Pancreas (tissue), 10 donors: Measurements from ENCODE around the gene PDZD2. TPM values are rescaled to one million over a fixed set of nuclear protein-coding genes. Genes with fewer than 3 reads are reported as not detected.

Experiments used
- ATAC-seq, 4 donors: fragments of 200-7000 bp; cut with Tn5 transposase; one replicate each; pipeline versions ENCODE4 v1.8.0 to v1.9.1; 2020; ENCODE audit warnings: mild to moderate bottlenecking in 4 of 4, moderate library complexity in 4 of 4
- DNase-seq, 6 donors: peaks; one replicate each; pipeline ENCODE4 v3.0.0-alpha.2; 2020
- FAIRE-seq: peaks from 2 replicates; lab custom pipeline; 2012; peaks lifted over from hg19 to GRCh38; lab: Jason Lieb, UNC
- H3K27ac ChIP-seq, 4 donors: fragments of 200-600 bp; sonication (generic); 1 replicate in 3 of 4; 2 replicates in 1 of 4; pipeline versions ENCODE4 v1.5.0 to v1.8.0; 2020
- H3K27me3 ChIP-seq, 4 donors: fragments of 200-600 bp; one replicate each; pipeline ENCODE4 v1.8.0; 2021
- H3K36me3 ChIP-seq, 3 donors: fragments of 200-600 bp; sonication (generic) in 1 of 3; one replicate each; pipeline versions ENCODE4 v1.5.0 to v1.8.0; 2020 to 2021
- H3K4me1 ChIP-seq, 3 donors: fragments of 200-600 bp; one replicate each; pipeline ENCODE4 v1.8.0; 2021
- H3K4me3 ChIP-seq, 4 donors: fragments of 200-600 bp; sonication (generic) in 2 of 4; one replicate each; pipeline versions ENCODE4 v1.5.0 to v1.8.0; 2020 to 2021
- H3K9me3 ChIP-seq, 4 donors: fragments of 200-600 bp; one replicate each; pipeline ENCODE4 v1.8.0; 2021
- WGBS, 2 donors: extraction: QIAGEN DNeasy Blood & Tissue Kit; methylation state at CpG; one replicate each; pipeline ENCODE4 v1.1.7; 2013; 5-methylcytosine and 5-hydroxymethylcytosine counted together
- intact Hi-C, 3 donors: fragments of 100-400 bp; cut with DNase I; formaldehyde crosslinking; loops; one replicate each; pipeline versions ENCODE4 v1.11.1 to v1.14.2; 2022
- polyA plus RNA-seq, 2 donors: library from polyadenylated mRNA; stranded (reverse); fragments of 200-250 nt; gene quantifications; one replicate each; pipeline ENCODE4 v1.2.3, GENCODE V29; 2013
- total RNA-seq, 6 donors: library from RNA; stranded (reverse); fragmentation: NEBNext Ultra II Directional in 4 of 6; extraction: Animal tissue kit (Norgen Biotek cat#: 25700) in 4 of 6; gene quantifications; one replicate each; pipeline versions ENCODE4 v1.2.1 to v1.2.4, GENCODE V29; 2021 to 2023
- TF ChIP-seq, protein P1 (sequence below), 4 donors: fragments of 200-600 bp; sonication (generic) in 3 of 4; IDR thresholded peaks; one replicate each; pipeline versions ENCODE4 v1.5.0 to v1.8.0; 2021; ENCODE audit warnings: antibody characterized with exemption in 4 of 4
- donor health status: healthy with polysubstance abuse.
- donor health status: DM: no; HTN: no; CAD: no; lungs with moderate emphysema.
- donor health status: DM: no; HTN: no; CAD: no.
- donor health status: control.
- donor health status: control.
- donor health status: Bipolar disorder and iron deficiency.
- donor health status: DM: yes; HTN: yes; CAD: no.
- donor health status: DM: no; HTN: no; CAD: no.
- donor health status: DM: no; HTN: no; CAD: no.
- donor health status: DM: yes; HTN: yes; CAD: no.

Gene PDZD2
- total and polyA plus RNA-seq, 8 donors: 1.4 to 4.5 (median 3.3) TPM

DNA sequence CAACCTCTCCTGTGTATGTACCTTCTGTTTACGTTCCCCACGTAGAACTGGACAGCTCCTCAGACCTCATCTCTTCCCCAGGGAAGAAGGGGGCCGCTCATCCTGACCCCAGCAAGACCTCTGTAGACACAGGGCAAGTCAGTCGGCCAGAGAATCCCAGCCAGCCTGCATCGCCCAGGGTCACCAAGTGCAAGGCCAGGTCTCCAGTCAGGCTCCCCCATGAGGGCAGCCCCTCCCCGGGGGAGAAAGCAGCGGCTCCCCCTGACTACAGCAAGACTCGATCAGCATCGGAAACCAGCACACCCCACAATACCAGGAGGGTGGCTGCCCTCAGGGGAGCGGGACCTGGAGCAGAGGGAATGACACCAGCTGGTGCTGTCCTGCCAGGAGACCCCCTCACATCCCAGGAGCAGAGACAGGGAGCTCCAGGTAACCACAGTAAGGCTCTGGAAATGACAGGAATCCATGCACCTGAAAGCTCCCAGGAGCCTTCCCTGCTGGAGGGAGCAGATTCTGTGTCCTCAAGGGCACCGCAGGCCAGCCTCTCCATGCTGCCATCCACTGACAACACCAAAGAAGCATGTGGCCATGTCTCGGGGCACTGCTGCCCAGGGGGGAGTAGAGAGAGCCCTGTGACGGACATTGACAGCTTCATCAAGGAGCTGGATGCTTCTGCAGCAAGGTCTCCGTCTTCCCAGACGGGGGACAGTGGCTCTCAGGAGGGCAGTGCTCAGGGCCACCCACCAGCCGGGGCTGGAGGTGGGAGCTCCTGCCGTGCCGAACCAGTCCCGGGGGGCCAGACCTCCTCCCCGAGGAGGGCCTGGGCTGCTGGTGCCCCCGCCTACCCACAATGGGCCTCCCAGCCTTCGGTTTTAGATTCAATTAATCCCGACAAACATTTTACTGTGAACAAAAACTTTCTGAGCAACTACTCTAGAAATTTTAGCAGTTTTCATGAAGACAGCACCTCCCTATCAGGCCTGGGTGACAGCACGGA lies 448.5 kb downstream of the PDZD2 start:
- ATAC-seq: no peak
- no peak overlapping the region for H3K27ac ChIP-seq
- no peaks in the 10 kb centered on the region for H3K27me3 ChIP-seq
- TF ChIP-seq, protein P1, sequence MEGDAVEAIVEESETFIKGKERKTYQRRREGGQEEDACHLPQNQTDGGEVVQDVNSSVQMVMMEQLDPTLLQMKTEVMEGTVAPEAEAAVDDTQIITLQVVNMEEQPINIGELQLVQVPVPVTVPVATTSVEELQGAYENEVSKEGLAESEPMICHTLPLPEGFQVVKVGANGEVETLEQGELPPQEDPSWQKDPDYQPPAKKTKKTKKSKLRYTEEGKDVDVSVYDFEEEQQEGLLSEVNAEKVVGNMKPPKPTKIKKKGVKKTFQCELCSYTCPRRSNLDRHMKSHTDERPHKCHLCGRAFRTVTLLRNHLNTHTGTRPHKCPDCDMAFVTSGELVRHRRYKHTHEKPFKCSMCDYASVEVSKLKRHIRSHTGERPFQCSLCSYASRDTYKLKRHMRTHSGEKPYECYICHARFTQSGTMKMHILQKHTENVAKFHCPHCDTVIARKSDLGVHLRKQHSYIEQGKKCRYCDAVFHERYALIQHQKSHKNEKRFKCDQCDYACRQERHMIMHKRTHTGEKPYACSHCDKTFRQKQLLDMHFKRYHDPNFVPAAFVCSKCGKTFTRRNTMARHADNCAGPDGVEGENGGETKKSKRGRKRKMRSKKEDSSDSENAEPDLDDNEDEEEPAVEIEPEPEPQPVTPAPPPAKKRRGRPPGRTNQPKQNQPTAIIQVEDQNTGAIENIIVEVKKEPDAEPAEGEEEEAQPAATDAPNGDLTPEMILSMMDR (IDR thresholded peaks at IDR 0.05): no peak
- no peak for DNase-seq
- H3K4me1 ChIP-seq: no peaks in the 10 kb centered on the region
- no peak for FAIRE-seq
- H3K36me3 ChIP-seq: no peaks in the 10 kb centered on the region
- intact Hi-C loops: no loop called here
- whole genome bisulfite sequencing, 2 donors: 91 to 94% methylated on average over 24 of the region's 24 CpGs
- H3K9me3 ChIP-seq: no peaks in the 10 kb centered on the region
- H3K4me3 ChIP-seq: no peak overlapping the region

DNA sequence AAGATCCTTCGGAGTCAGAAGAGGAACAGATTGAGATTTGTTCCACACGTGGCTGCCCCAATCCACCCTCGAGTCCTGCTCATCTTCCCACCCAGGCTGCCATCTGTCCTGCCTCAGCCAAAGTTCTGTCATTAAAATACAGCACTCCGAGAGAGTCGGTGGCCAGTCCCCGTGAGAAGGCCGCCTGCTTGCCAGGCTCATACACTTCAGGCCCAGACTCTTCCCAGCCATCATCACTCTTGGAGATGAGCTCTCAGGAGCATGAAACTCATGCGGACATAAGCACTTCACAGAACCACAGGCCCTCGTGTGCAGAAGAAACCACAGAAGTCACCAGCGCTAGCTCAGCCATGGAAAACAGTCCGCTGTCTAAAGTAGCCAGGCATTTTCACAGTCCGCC lies 449.3 kb downstream of the PDZD2 start:
- ATAC-seq: no peak
- FAIRE-seq: no peak
- intact Hi-C loops: no loop called here
- Histone ChIP-seq H3K27me3 (no peaks in the 10 kb centered on the region), H3K27ac (no peak overlapping the region), H3K9me3 (no peaks in the 10 kb centered on the region), H3K4me1 (no peaks in the 10 kb centered on the region), H3K36me3 (no peaks in the 10 kb centered on the region), H3K4me3 (no peak overlapping the region)
- no peak for DNase-seq
- WGBS, 2 donors: 86 to 88% methylated on average over 12 of the region's 12 CpGs
- TF ChIP-seq, protein P1 (IDR thresholded peaks at IDR 0.05): no peak

DNA sequence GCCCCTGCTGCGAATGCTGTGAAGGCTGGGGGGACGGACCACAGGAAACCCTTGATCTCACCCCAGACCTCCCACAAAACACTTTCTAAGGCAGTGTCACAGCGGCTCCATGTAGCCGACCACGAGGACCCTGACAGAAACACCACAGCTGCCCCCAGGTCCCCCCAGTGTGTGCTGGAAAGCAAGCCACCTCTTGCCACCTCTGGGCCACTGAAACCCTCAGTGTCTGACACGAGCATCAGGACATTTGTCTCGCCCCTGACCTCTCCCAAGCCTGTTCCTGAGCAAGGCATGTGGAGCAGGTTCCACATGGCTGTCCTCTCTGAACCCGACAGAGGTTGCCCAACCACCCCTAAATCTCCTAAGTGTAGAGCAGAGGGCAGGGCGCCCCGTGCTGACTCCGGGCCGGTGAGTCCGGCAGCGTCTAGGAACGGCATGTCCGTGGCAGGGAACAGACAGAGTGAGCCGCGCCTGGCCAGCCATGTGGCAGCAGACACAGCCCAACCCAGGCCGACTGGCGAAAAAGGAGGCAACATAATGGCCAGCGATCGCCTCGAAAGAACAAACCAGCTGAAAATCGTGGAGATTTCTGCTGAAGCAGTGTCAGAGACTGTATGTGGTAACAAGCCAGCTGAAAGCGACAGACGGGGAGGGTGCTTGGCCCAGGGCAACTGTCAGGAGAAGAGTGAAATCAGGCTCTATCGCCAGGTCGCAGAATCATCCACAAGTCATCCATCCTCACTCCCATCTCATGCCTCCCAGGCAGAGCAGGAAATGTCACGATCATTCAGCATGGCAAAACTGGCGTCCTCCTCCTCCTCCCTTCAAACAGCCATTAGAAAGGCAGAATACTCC lies 450.4 kb downstream of the PDZD2 start:
- ATAC-seq (no peak), FAIRE-seq (no peak), DNase-seq (no peak)
- Histone ChIP-seq H3K36me3 (no peaks in the 10 kb centered on the region), H3K4me3 (no peak overlapping the region), H3K27ac (no peak overlapping the region), H3K27me3 (no peaks in the 10 kb centered on the region), H3K9me3 (no peaks in the 10 kb centered on the region), H3K4me1 (no peaks in the 10 kb centered on the region)
- 89 to 92% methylated on average over 30 of the region's 30 CpGs for WGBS, 2 donors
- TF ChIP-seq, protein P1 (IDR thresholded peaks at IDR 0.05): no peak
- intact Hi-C loops: no loop called here

DNA sequence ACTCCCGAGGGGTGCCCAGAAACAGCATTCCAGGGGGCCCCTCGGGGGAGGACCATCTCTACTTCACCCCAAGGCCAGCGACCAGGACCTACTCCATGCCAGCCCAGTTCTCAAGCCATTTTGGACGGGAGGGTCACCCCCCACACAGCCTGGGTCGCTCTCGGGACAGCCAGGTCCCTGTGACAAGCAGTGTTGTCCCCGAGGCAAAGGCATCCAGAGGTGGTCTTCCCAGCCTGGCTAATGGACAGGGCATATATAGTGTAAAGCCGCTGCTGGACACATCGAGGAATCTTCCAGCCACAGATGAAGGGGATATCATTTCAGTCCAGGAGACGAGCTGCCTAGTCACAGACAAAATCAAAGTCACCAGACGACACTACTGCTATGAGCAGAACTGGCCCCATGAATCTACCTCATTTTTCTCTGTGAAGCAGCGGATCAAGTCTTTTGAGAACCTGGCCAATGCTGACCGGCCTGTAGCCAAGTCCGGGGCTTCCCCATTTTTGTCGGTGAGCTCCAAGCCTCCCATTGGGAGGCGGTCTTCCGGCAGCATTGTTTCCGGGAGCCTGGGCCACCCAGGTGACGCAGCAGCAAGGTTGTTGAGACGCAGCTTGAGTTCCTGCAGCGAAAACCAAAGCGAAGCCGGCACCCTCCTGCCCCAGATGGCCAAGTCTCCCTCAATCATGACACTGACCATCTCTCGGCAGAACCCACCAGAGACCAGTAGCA lies 451.3 kb downstream of the PDZD2 start:
- Histone ChIP-seq H3K4me1 (no peaks in the 10 kb centered on the region), H3K27ac (no peak overlapping the region), H3K4me3 (no peak overlapping the region), H3K9me3 (no peaks in the 10 kb centered on the region), H3K27me3 (no peaks in the 10 kb centered on the region), H3K36me3 (no peaks in the 10 kb centered on the region)
- intact Hi-C loops: loop anchor here in 1 of 3 donors (10.0 kb wide), 1 partner anchor 505 kb away; no protein-coding TSS in a partner anchor
- WGBS, 2 donors: 88 to 92% methylated on average over 24 of the region's 24 CpGs
- ATAC-seq (no peak), DNase-seq (no peak), FAIRE-seq (no peak)
- TF ChIP-seq, protein P1 (IDR thresholded peaks at IDR 0.05): no peak
